ENCODE measurements around the gene PLEKHG5. TPM values are rescaled to one million over a fixed set of nuclear protein-coding genes. Genes with fewer than 3 reads are reported as not detected.

The PLEKHG5 gene
- total RNA-seq, 4 donors from 2014 or later = 17.9 to 42.7 (median 37.1) TPM

- in situ Hi-C loops (cut with MboI; ENCODE audit: low pct_ligation_motif_present in 1 of 4, low pct_unique_long_range_greater_than_20kb in 1 of 4, low sequenced_read_pairs in 3 of 4) (loop anchor here in 3 of 4 donors (25.0 kb wide), 1 partner anchor 160 kb away; no protein-coding TSS in a partner anchor), intact Hi-C loops (cut with DNase I; ENCODE audit: low total_unique reads) (no loop called here)
- Histone ChIP-seq H3K27me3 (no peaks in the 10 kb centered on the region), H3K9me3 (no peaks in the 10 kb centered on the region), H3K4me1 (peaks cover 6 to 38% (median 26%) of the 10 kb centered on the region in 4 donors), H3K36me3 (no peaks in the 10 kb centered on the region), H3K4me3 (no peak overlapping the region), H3K27ac (peak overlapping the region; percentile 62 to 76 (median 67))
- DNase-seq = no peak
- TF ChIP-seq CTCF (IDR thresholded peaks at IDR 0.05) (no peak), POLR2A (IDR thresholded peaks at IDR 0.05) (no peak), POLR2AphosphoS5 (IDR thresholded peaks at IDR 0.05) (no peak), EP300 (IDR thresholded peaks at IDR 0.05; ENCODE audit: low read depth) (no peak)
- 83% methylated on average over 24 of the region's 24 CpGs; no CpG with 5 or more reads in 1 of the 2 donors for WGBS, 2 donors (ENCODE audit: low coverage in 1 of 2)
Measured at GRCh38 chr1:6477039-6477820, 14.2 kb downstream of the PLEKHG5 start.

GRCh38 chr1:6476483-6476882 lies 15.0 kb downstream of the PLEKHG5 start:
- Histone ChIP-seq H3K9me3 (no peaks in the 10 kb centered on the region), H3K27ac (peak overlapping the region; percentile 62 to 76 (median 67)), H3K4me3 (no peak overlapping the region), H3K4me1 (peaks cover 6 to 44% (median 28%) of the 10 kb centered on the region in 4 donors), H3K27me3 (no peaks in the 10 kb centered on the region), H3K36me3 (no peaks in the 10 kb centered on the region)
- no peak for TF ChIP-seq POLR2A (IDR thresholded peaks at IDR 0.05)
- TF ChIP-seq EP300 (IDR thresholded peaks at IDR 0.05; ENCODE audit: low read depth) = no peak
- no peak for TF ChIP-seq CTCF (IDR thresholded peaks at IDR 0.05)
- TF ChIP-seq POLR2AphosphoS5 (IDR thresholded peaks at IDR 0.05) = peak in 1 of 3 donors; percentile 49
- intact Hi-C loops (cut with DNase I; ENCODE audit: low total_unique reads) (no loop called here), in situ Hi-C loops (cut with MboI; ENCODE audit: low pct_ligation_motif_present in 1 of 4, low pct_unique_long_range_greater_than_20kb in 1 of 4, low sequenced_read_pairs in 3 of 4) (loop anchor here in 3 of 4 donors (25.0 kb wide), 1 partner anchor 161 kb away; no protein-coding TSS in a partner anchor)
- WGBS, 2 donors (ENCODE audit: low coverage in 1 of 2) = 56 to 92% methylated on average over 5 of the region's 5 CpGs
- DNase-seq = peak; percentile 83

- 10 to 26% methylated on average over 2 to 23 of the region's 33 CpGs for WGBS, 2 donors (ENCODE audit: low coverage in 1 of 2)
- H3K4me3 ChIP-seq = no peak overlapping the region
- peak; percentile 79 for DNase-seq
- TF ChIP-seq CTCF (IDR thresholded peaks at IDR 0.05) = peak; percentile 90 to 97 (median 93)
- no peak for TF ChIP-seq POLR2AphosphoS5 (IDR thresholded peaks at IDR 0.05)
- intact Hi-C loops (cut with DNase I; ENCODE audit: low total_unique reads) (no loop called here), in situ Hi-C loops (cut with MboI; ENCODE audit: low pct_ligation_motif_present in 1 of 4, low pct_unique_long_range_greater_than_20kb in 1 of 4, low sequenced_read_pairs in 3 of 4) (loop anchor here in 3 of 4 donors (25.0 kb wide), 1 partner anchor 162 kb away; no protein-coding TSS in a partner anchor)
- peak overlapping the region; percentile 53 to 76 (median 64) for H3K27ac ChIP-seq
- H3K9me3 ChIP-seq = no peaks in the 10 kb centered on the region
- H3K27me3 ChIP-seq = no peaks in the 10 kb centered on the region
- no peaks in the 10 kb centered on the region for H3K36me3 ChIP-seq
- H3K4me1 ChIP-seq = peaks cover 6 to 44% (median 30%) of the 10 kb centered on the region in 4 donors
Measured at GRCh38 chr1:6475381-6476133, 15.9 kb downstream of the PLEKHG5 start.

GRCh38 chr1:6474815-6475282 lies 16.6 kb downstream of the PLEKHG5 start:
- Histone ChIP-seq H3K27ac (peak overlapping the region in 1 of 4 donors; percentile 0), H3K9me3 (no peaks in the 10 kb centered on the region), H3K27me3 (no peaks in the 10 kb centered on the region), H3K36me3 (no peaks in the 10 kb centered on the region), H3K4me3 (no peak overlapping the region), H3K4me1 (peaks cover 6 to 44% (median 30%) of the 10 kb centered on the region in 4 donors)
- intact Hi-C loops (cut with DNase I; ENCODE audit: low total_unique reads) (no loop called here), in situ Hi-C loops (cut with MboI; ENCODE audit: low pct_ligation_motif_present in 1 of 4, low pct_unique_long_range_greater_than_20kb in 1 of 4, low sequenced_read_pairs in 3 of 4) (loop anchor here in 3 of 4 donors (25.0 kb wide), 1 partner anchor 162 kb away; no protein-coding TSS in a partner anchor)
- TF ChIP-seq CTCF (IDR thresholded peaks at IDR 0.05) (no peak), POLR2A (IDR thresholded peaks at IDR 0.05) (no peak), POLR2AphosphoS5 (IDR thresholded peaks at IDR 0.05) (no peak), EP300 (IDR thresholded peaks at IDR 0.05; ENCODE audit: low read depth) (no peak)
- DNase-seq = no peak
- WGBS, 2 donors (ENCODE audit: low coverage in 1 of 2) = 72% methylated on average over 13 of the region's 13 CpGs; no CpG with 5 or more reads in 1 of the 2 donors

All from transverse colon (tissue), 4 donors.